Ovary (tissue), 3 donors: ENCODE data around the gene GPR32.

ENCODE experiments used
- POLR2A ChIP-seq: fragments of 450-650 bp; IDR thresholded peaks from one replicate; pipeline ENCODE4 v1.6.1; 2017; ENCODE audit warnings: antibody characterized with exemption, mild to moderate bottlenecking, moderate library complexity
- TF ChIP-seq, protein P1 (sequence below), 3 donors: fragments of 450-650 bp in 2 of 3; fragments of 200-600 bp in 1 of 3; IDR thresholded peaks; one replicate each; pipeline versions ENCODE4 v1.5.1 to v1.8.0; 2016 to 2022; ENCODE audit warnings: antibody characterized with exemption in 3 of 3, mild to moderate bottlenecking in 1 of 3
- donor health status: DM: no; HTN: no; CAD: no.

DNA sequence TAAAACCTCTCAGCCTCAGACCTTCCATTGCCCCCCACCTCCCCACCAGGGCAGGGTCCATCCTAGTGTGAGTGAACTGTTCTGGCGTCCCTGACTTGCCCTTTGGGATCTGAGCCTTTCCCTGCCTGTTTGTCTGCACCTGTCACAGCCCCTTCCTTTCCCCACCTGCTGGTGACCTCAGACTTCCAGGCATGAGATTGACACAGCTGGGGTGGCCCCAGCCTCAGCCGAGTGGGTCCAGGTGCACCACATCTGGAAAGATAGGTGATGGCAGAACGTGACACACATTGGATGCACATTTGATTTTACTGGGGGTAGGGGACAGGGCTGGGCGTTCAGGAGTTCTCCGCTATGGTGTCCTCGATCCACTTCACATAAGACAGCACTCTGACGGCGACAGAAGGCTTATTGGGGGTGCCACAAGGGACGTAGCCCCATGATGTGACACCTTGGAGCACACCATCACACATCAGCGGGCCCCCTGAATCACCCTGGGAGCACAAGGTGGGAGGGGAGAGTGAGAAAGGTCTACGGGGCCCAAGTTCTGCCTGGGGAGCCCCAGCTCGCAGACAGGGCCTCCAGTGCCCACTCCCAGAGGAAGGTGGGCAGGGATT lies 48.7 kb downstream of the GPR32 start:
- no peak for TF ChIP-seq POLR2A
- TF ChIP-seq, protein P1, sequence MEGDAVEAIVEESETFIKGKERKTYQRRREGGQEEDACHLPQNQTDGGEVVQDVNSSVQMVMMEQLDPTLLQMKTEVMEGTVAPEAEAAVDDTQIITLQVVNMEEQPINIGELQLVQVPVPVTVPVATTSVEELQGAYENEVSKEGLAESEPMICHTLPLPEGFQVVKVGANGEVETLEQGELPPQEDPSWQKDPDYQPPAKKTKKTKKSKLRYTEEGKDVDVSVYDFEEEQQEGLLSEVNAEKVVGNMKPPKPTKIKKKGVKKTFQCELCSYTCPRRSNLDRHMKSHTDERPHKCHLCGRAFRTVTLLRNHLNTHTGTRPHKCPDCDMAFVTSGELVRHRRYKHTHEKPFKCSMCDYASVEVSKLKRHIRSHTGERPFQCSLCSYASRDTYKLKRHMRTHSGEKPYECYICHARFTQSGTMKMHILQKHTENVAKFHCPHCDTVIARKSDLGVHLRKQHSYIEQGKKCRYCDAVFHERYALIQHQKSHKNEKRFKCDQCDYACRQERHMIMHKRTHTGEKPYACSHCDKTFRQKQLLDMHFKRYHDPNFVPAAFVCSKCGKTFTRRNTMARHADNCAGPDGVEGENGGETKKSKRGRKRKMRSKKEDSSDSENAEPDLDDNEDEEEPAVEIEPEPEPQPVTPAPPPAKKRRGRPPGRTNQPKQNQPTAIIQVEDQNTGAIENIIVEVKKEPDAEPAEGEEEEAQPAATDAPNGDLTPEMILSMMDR (IDR thresholded peaks at IDR 0.05), result no peak
